ENCODE results near the gene LRCH4. TPM values are rescaled to one million over a fixed set of nuclear protein-coding genes. Genes with fewer than 3 reads are reported as not detected.

Gene LRCH4
- total RNA-seq, 2 donors from 2014 or later: 144 to 154 TPM

DNA sequence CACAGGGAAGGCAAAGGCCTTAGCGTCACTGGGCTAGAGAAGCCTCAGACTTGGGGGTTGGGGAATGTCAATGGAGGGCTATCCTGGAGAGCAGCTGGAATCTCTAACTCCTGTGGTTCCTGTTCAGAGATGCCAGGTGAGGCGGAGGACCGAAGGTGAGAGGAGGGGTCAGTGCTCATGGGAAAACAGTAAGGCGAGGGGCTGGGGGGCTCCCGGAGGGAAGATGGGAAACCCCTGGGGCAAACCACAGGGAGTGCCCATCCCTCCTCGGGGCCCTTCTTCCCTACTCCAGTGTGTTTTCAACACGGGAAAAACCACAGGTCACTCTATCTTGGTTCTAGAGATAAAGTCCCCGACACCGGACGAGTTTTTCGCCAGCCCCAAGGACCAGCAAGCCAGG lies 3.3 kb downstream of the LRCH4 start:
- peak overlapping the region; percentile 21 to 46 for H3K4me3 Mint-ChIP-seq
- ATAC-seq (replicated peaks in 1 of 2) (no peak), DNase-seq (no peak)
- H3K4me1 Mint-ChIP-seq (ENCODE audit: low read depth): peaks cover 29% of the 10 kb centered on the region
- H3K27ac Mint-ChIP-seq: peak overlapping the region; percentile 42
- no peaks in the 10 kb centered on the region for H3K36me3 Mint-ChIP-seq (ENCODE audit: insufficient read depth in 2 of 2)
- no peaks in the 10 kb centered on the region for H3K9me3 Mint-ChIP-seq
- H3K27me3 Mint-ChIP-seq (ENCODE audit: low read depth): no peaks in the 10 kb centered on the region

- DNase-seq (no peak), ATAC-seq (replicated peaks in 1 of 2) (no peak)
- peak overlapping the region; percentile 42 for H3K27ac Mint-ChIP-seq
- no peaks in the 10 kb centered on the region for H3K27me3 Mint-ChIP-seq (ENCODE audit: low read depth)
- peak overlapping the region; percentile 21 to 46 for H3K4me3 Mint-ChIP-seq
- peaks cover 23% of the 10 kb centered on the region for H3K4me1 Mint-ChIP-seq (ENCODE audit: low read depth)
- no peaks in the 10 kb centered on the region for H3K36me3 Mint-ChIP-seq (ENCODE audit: insufficient read depth in 2 of 2)
- no peaks in the 10 kb centered on the region for H3K9me3 Mint-ChIP-seq
These were observed 3.8 kb downstream of the LRCH4 start for GRCh38 chr7:100582041-100582579.

GRCh38 chr7:100580466-100581283 lies 5.3 kb downstream of the LRCH4 start:
- no peaks in the 10 kb centered on the region for H3K9me3 Mint-ChIP-seq
- DNase-seq (no peak), ATAC-seq (replicated peaks in 1 of 2) (no peak)
- no peaks in the 10 kb centered on the region for H3K27me3 Mint-ChIP-seq (ENCODE audit: low read depth)
- H3K4me1 Mint-ChIP-seq (ENCODE audit: low read depth): peaks cover 22% of the 10 kb centered on the region
- no peak overlapping the region for H3K4me3 Mint-ChIP-seq
- H3K27ac Mint-ChIP-seq: no peak overlapping the region
- H3K36me3 Mint-ChIP-seq (ENCODE audit: insufficient read depth in 2 of 2): peaks cover 0 to 2% of the 10 kb centered on the region in 2 donors

DNA sequence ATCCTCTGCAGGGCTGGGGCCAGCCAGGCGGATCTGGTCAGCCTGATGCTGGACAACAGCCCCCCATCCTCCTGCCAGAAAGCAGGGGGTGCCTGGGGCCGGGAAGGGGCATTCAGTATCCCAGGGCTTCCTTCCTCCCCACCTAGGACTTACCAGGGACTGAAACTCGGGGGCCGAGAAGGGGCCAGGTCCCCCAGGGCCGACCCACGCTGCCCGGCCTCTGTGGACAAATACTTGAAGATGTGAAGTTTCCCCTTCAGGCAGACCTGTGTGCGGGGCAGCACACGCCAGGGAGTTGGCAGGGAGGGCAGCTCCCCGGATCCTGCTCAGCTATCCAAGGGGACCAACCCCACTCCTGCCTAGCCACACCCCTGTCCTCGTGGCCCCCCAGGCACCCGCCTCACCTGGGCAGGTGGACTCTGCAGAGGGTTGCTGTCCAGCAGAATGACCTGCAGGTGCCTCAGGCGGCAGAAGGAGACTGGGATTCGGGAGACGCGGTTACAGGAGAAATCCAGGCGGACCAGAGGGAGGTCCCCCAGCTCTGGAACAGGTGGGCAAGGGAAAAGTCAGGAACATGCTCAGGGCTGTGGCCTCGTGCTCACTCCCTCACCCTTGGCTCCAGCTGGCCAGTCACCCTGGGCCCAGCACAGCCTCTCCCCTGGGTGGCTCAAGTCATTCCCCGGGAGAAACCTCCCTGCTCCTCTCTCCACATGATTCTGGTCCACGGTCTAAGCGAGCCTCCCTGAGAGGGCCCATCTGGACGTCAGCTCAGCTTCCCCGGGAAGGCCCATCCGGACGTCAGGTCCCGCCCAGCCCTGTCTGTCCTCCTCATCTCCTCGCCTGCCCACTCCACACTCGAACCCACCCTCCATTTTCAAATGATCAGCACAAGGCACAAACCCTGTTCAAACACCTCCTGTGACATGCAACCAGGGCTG lies 7.4 kb downstream of the LRCH4 start:
- Mint-ChIP-seq H3K27me3 (ENCODE audit: low read depth) (no peaks in the 10 kb centered on the region), H3K4me3 (no peak overlapping the region), H3K27ac (no peak overlapping the region), H3K9me3 (no peaks in the 10 kb centered on the region), H3K4me1 (ENCODE audit: low read depth) (peaks cover 5% of the 10 kb centered on the region), H3K36me3 (ENCODE audit: insufficient read depth in 2 of 2) (peaks cover 0 to 4% of the 10 kb centered on the region in 2 donors)
- ATAC-seq (replicated peaks in 1 of 2) (no peak), DNase-seq (no peak)

DNA sequence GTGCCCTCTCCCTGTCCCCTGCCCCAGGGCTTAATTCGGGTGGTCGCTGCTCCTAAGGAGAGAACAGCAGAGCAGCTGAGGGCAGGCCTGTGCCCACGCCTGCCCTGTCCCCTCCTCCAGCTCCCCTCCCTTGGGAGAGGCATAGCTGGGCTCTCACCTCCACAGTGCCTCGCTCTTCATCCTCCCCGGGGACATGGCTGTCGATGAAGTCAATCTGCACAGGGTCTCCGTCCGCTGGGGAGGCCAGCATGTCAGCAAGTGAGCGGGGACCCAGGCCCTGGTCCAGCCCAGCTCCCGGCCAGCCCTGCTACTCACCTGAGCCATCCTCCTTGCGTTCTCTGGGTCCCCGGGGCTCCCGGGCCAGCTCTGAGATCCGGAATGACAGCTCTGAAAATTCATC lies 8.4 kb downstream of the LRCH4 start:
- Mint-ChIP-seq H3K9me3 (no peaks in the 10 kb centered on the region), H3K4me1 (ENCODE audit: low read depth) (no peaks in the 10 kb centered on the region), H3K4me3 (no peak overlapping the region), H3K36me3 (ENCODE audit: insufficient read depth in 2 of 2) (peaks cover 0 to 4% of the 10 kb centered on the region in 2 donors), H3K27ac (no peak overlapping the region), H3K27me3 (ENCODE audit: low read depth) (no peaks in the 10 kb centered on the region)
- DNase-seq: no peak
- no peak for ATAC-seq (replicated peaks in 1 of 2)

- Mint-ChIP-seq H3K4me3 (no peak overlapping the region), H3K4me1 (ENCODE audit: low read depth) (no peaks in the 10 kb centered on the region), H3K9me3 (no peaks in the 10 kb centered on the region), H3K27ac (no peak overlapping the region), H3K36me3 (ENCODE audit: insufficient read depth in 2 of 2) (peaks cover 0 to 4% of the 10 kb centered on the region in 2 donors), H3K27me3 (ENCODE audit: low read depth) (no peaks in the 10 kb centered on the region)
- no peak for ATAC-seq (replicated peaks in 1 of 2)
- no peak for DNase-seq
These were observed 8.8 kb downstream of the LRCH4 start for GRCh38 chr7:100577103-100577502.

- Mint-ChIP-seq H3K36me3 (ENCODE audit: insufficient read depth in 2 of 2) (peaks cover 0 to 4% of the 10 kb centered on the region in 2 donors), H3K4me3 (no peak overlapping the region), H3K27me3 (ENCODE audit: low read depth) (no peaks in the 10 kb centered on the region), H3K9me3 (no peaks in the 10 kb centered on the region), H3K4me1 (ENCODE audit: low read depth) (no peaks in the 10 kb centered on the region), H3K27ac (no peak overlapping the region)
- ATAC-seq (replicated peaks in 1 of 2) (no peak), DNase-seq (no peak)
These were observed 9.4 kb downstream of the LRCH4 start for GRCh38 chr7:100576384-100576993.

DNA sequence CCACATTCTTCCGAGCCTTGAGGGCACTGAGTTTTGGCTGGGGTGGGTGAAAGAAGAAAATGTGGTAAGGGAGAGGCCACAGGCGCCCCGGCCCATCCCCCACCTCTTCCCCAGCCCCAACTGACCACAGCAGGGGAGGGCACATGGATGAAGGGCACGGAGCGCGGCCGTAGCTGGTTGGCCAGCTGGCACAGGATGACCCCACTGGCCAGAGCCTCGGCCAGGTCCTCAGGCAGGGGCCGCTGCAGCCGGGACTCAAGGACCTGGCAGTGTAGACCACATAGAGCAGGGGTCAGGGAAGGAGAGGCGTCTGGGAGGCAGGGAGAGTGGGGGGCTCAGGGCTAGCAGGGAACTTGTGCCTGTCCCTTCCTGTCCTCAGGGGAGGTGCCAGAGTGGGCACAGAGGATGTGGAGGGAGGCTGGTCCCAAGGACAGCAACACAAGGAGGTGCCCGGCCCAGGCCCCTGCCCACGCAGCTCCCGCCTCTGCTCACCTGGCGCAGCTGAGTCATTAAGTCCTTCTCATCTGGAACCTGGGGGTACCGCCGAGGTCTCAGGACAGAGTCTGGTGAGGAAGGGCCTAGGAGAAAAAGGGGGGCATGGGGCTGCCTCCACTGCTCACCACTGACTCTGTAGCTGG lies 10.1 kb downstream of the LRCH4 start:
- DNase-seq: no peak
- no peaks in the 10 kb centered on the region for H3K4me1 Mint-ChIP-seq (ENCODE audit: low read depth)
- peaks cover 0 to 4% of the 10 kb centered on the region in 2 donors for H3K36me3 Mint-ChIP-seq (ENCODE audit: insufficient read depth in 2 of 2)
- H3K27ac Mint-ChIP-seq: no peak overlapping the region
- H3K9me3 Mint-ChIP-seq: no peaks in the 10 kb centered on the region
- H3K4me3 Mint-ChIP-seq: no peak overlapping the region
- no peak for ATAC-seq (replicated peaks in 1 of 2)
- H3K27me3 Mint-ChIP-seq (ENCODE audit: low read depth): no peaks in the 10 kb centered on the region

DNA sequence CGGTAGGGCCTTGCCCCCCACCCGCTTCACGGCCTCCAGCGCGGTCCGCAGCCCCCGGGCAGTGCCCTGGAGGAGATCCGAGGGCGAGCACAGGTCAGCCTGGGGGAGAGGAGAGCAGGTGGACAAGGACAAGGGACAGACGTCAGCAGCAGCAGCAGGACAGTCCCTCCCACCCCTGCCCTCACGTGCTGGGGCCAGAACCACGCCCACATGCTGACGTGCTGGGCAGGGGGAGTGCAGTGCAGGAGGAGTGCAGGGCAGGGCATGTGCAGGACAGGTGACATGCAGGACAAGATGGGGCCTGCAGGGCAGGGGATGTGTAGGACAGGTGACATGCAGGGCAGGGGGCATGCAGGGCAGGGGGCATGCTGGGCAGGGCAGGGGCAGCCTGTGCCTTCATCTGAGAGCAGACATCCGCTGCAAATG lies 10.7 kb downstream of the LRCH4 start:
- H3K36me3 Mint-ChIP-seq (ENCODE audit: insufficient read depth in 2 of 2): peaks cover 0 to 4% of the 10 kb centered on the region in 2 donors
- no peak for ATAC-seq (replicated peaks in 1 of 2)
- no peak overlapping the region for H3K4me3 Mint-ChIP-seq
- no peak for DNase-seq
- H3K9me3 Mint-ChIP-seq: no peaks in the 10 kb centered on the region
- peaks cover 6% of the 10 kb centered on the region for H3K4me1 Mint-ChIP-seq (ENCODE audit: low read depth)
- H3K27ac Mint-ChIP-seq: no peak overlapping the region
- H3K27me3 Mint-ChIP-seq (ENCODE audit: low read depth): no peaks in the 10 kb centered on the region

- Mint-ChIP-seq H3K27me3 (ENCODE audit: low read depth) (no peaks in the 10 kb centered on the region), H3K4me1 (ENCODE audit: low read depth) (peaks cover 6% of the 10 kb centered on the region)
- ATAC-seq (replicated peaks in 1 of 2): no peak
These were observed 11.3 kb downstream of the LRCH4 start for GRCh38 chr7:100574362-100575205.

DNA sequence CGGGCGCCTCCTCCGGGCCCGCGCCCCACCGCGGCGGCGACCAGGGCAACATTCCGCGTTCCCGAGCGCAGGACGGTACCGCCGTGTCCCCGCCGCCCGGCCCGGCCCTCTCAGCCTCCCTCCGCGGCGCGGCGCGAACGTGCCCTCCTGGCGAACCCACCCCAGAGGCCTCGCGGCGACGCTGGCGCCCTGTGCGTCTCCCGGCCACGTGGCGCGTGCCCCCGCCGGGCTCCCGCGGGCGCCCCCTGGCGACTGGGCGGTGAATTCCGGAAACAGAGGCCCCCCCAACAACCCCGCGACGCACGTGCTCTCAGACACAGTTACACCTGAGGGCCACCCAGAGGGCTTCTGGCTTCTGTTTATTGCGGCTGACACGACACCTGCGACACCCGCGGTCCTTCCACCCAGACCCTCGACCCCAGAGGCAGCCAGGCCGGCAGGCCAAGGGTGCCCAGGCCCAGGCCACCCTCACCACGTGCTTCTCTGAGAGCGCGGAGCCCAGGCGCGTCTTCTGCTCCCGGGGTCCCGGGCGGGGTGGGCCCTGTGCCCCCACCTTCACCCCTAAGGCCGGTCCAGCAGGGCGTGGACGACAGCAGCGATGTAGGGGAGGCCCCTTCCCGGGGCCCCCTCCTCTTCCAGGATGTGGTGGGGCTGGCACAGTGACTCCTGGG lies 12.1 kb downstream of the LRCH4 start, which contains the start of gene SAP25:
SAP25 (minus strand) TSS at position 210 of the 671 bp plus-strand sequence; CDS start at position 52, 158 bp downstream.
- DNase-seq: no peak
- Mint-ChIP-seq H3K4me1 (ENCODE audit: low read depth) (peaks cover 13% of the 10 kb centered on the region), H3K27me3 (ENCODE audit: low read depth) (no peaks in the 10 kb centered on the region), H3K9me3 (no peaks in the 10 kb centered on the region), H3K36me3 (ENCODE audit: insufficient read depth in 2 of 2) (peaks cover 0 to 4% of the 10 kb centered on the region in 2 donors), H3K4me3 (no peak within 1 kb of the TSS), H3K27ac (no peak within 1 kb of the TSS)
- ATAC-seq (replicated peaks in 1 of 2): no peak

More at GRCh38 chr7:100574362-100575205, 11.3 kb downstream of the LRCH4 start:
- Mint-ChIP-seq H3K27ac (no peak overlapping the region), H3K9me3 (no peaks in the 10 kb centered on the region), H3K4me3 (no peak overlapping the region), H3K36me3 (ENCODE audit: insufficient read depth in 2 of 2) (peaks cover 0 to 4% of the 10 kb centered on the region in 2 donors)
- DNase-seq: no peak

Measured in activated T-cell treated with anti-CD3 and anti-CD28 coated beads, Interleukin-2, amount 50 U/mL, for 72 hours (primary cell).